H9 (cell line): ENCODE measurements around the gene RBMS3. TPM values are rescaled to one million over a fixed set of nuclear protein-coding genes. Genes with fewer than 3 reads are reported as not detected.

Experiments used
- DNase-seq: peaks from one replicate; pipeline ENCODE4 v3.0.0-alpha.2; 2017
- H2AFZ ChIP-seq: one replicate; pipeline ENCODE4 v1.6.1; 2013; ENCODE audit warnings: mild to moderate bottlenecking, low read length, control low read depth, moderate library complexity
- H2AK5ac ChIP-seq: 2 replicates; pipeline ENCODE4 v1.6.1; 2013; ENCODE audit warnings: low read length, control low read depth, mixed read lengths; ENCODE audit not compliant: insufficient read length
- H2BK120ac ChIP-seq: one replicate; pipeline ENCODE4 v1.6.1; 2013; ENCODE audit warnings: low read depth, mild to moderate bottlenecking, low read length, control low read depth, inconsistent platforms; ENCODE audit not compliant: poor library complexity, severe bottlenecking
- H2BK12ac ChIP-seq: 2 replicates; pipeline ENCODE4 v1.6.1; 2013; ENCODE audit warnings: low read length, control low read depth, mixed read lengths, low read depth; ENCODE audit not compliant: insufficient read length
- H2BK15ac ChIP-seq: 2 replicates; pipeline ENCODE4 v1.6.1; 2013; ENCODE audit warnings: low read depth, low read length, control low read depth
- H2BK20ac ChIP-seq: one replicate; pipeline ENCODE4 v1.6.1; 2013; ENCODE audit warnings: low read depth, mild to moderate bottlenecking, low read length, control low read depth, inconsistent platforms; ENCODE audit not compliant: poor library complexity, severe bottlenecking
- H2BK5ac ChIP-seq: 2 replicates; pipeline ENCODE4 v1.6.1; 2013; ENCODE audit warnings: low read length, control low read depth, mixed read lengths; ENCODE audit not compliant: insufficient read length
- H3K14ac ChIP-seq: 2 replicates; pipeline ENCODE4 v1.6.1; 2013; ENCODE audit warnings: low read length, control low read depth; ENCODE audit not compliant: insufficient read depth
- H3K18ac ChIP-seq: 2 replicates; pipeline ENCODE4 v1.6.1; 2013; ENCODE audit warnings: low read depth, mild to moderate bottlenecking, mixed read lengths, low read length, control low read depth; ENCODE audit not compliant: insufficient read length
- H3K23ac ChIP-seq: 2 replicates; pipeline ENCODE4 v1.6.1; 2013; ENCODE audit warnings: low read length, control low read depth, mixed read lengths, low read depth; ENCODE audit not compliant: insufficient read length
- H3K23me2 ChIP-seq: 2 replicates; pipeline ENCODE4 v1.6.1; 2013; ENCODE audit warnings: low read depth, mild to moderate bottlenecking, mixed read lengths, low read length, control low read depth; ENCODE audit not compliant: insufficient read length, poor library complexity, severe bottlenecking
- H3K27ac ChIP-seq: 2 replicates; pipeline ENCODE4 v1.5.1; 2013; ENCODE audit warnings: low read length, control low read depth, mixed read lengths, low read depth; ENCODE audit not compliant: insufficient read length
- H3K27me3 ChIP-seq: 2 replicates; pipeline ENCODE4 v1.6.1; 2013; ENCODE audit warnings: low read length, control low read depth, inconsistent platforms; ENCODE audit not compliant: insufficient read depth
- H3K4ac ChIP-seq: 2 replicates; pipeline ENCODE4 v1.6.1; 2013; ENCODE audit warnings: low read depth, mild to moderate bottlenecking, control low read depth, inconsistent platforms, low read length, moderate library complexity
- H3K4me1 ChIP-seq: 2 replicates; pipeline ENCODE4 v1.6.1; 2013; ENCODE audit warnings: low read length, control low read depth, inconsistent platforms; ENCODE audit not compliant: insufficient read depth
- H3K4me2 ChIP-seq: 2 replicates; pipeline ENCODE4 v1.6.1; 2013; ENCODE audit warnings: low read length, control low read depth, mixed read lengths; ENCODE audit not compliant: insufficient read length, insufficient read depth
- H3K56ac ChIP-seq: 2 replicates; pipeline ENCODE4 v1.6.1; 2013; ENCODE audit warnings: low read depth, mild to moderate bottlenecking, mixed read lengths, low read length, control low read depth; ENCODE audit not compliant: insufficient read length
- H3K79me1 ChIP-seq: 2 replicates; pipeline ENCODE4 v1.6.1; 2013; ENCODE audit warnings: low read depth, mild to moderate bottlenecking, moderate library complexity, low read length, control low read depth, inconsistent platforms; ENCODE audit not compliant: insufficient read depth, poor library complexity, severe bottlenecking
- H3K79me2 ChIP-seq: 2 replicates; pipeline ENCODE4 v1.6.1; 2013; ENCODE audit warnings: low read length, control low read depth, inconsistent platforms; ENCODE audit not compliant: insufficient read depth
- H3K9ac ChIP-seq: 2 replicates; pipeline ENCODE4 v1.6.1; 2013; ENCODE audit warnings: low read length, control low read depth, mixed read lengths; ENCODE audit not compliant: insufficient read length; ENCODE audit errors: extremely low read depth
- H3K9me3 ChIP-seq: one replicate; pipeline ENCODE4 v1.6.1; 2013; ENCODE audit warnings: low read depth, low read length, inconsistent platforms; ENCODE audit not compliant: control insufficient read depth
- H3T11ph ChIP-seq: one replicate; pipeline ENCODE4 v1.6.1; 2013; ENCODE audit warnings: mild to moderate bottlenecking, low read length, control low read depth, inconsistent platforms
- H4K20me1 ChIP-seq: one replicate; pipeline ENCODE4 v1.6.1; 2013; ENCODE audit not compliant: control insufficient read depth, insufficient read length, insufficient read depth
- H4K5ac ChIP-seq: 2 replicates; pipeline ENCODE4 v1.6.1; 2013; ENCODE audit warnings: low read depth, mild to moderate bottlenecking, mixed read lengths, low read length, control low read depth; ENCODE audit not compliant: insufficient read length
- H4K8ac ChIP-seq: replicated peaks from 2 replicates; pipeline ENCODE4 v1.6.1; 2013; ENCODE audit warnings: low read length, control low read depth, mixed read lengths, low read depth; ENCODE audit not compliant: insufficient read length
- H4K91ac ChIP-seq: 2 replicates; pipeline ENCODE4 v1.6.1; 2013; ENCODE audit warnings: low read depth, mild to moderate bottlenecking, moderate library complexity, mixed read lengths, low read length, control low read depth; ENCODE audit not compliant: insufficient read length
- H3K27ac Mint-ChIP-seq, 3 experiments: 2 replicates in 2 of 3; 3 replicates in 1 of 3; pipeline ENCODE4 v1.8.0; 2020 to 2021; ENCODE audit warnings: mixed read lengths in 3 of 3, mild to moderate bottlenecking in 1 of 3, moderate library complexity in 1 of 3
- H3K27me3 Mint-ChIP-seq: 2 replicates; pipeline ENCODE4 v1.8.0; 2021; ENCODE audit warnings: low read depth, mild to moderate bottlenecking, moderate library complexity, mixed read lengths
- H3K36me3 Mint-ChIP-seq, 3 experiments: 2 replicates in 2 of 3; 3 replicates in 1 of 3; pipeline ENCODE4 v1.8.0; 2020 to 2021; ENCODE audit warnings: low read depth in 3 of 3, mixed read lengths in 3 of 3; ENCODE audit not compliant: insufficient read depth in 1 of 3
- H3K4me1 Mint-ChIP-seq, 2 experiments: 2 replicates each; pipeline ENCODE4 v1.8.0; 2020; ENCODE audit warnings: mixed read lengths in 2 of 2
- H3K4me3 Mint-ChIP-seq, 2 experiments: 2 replicates in 1 of 2; 3 replicates in 1 of 2; pipeline ENCODE4 v1.8.0; 2020 to 2021; ENCODE audit warnings: mild to moderate bottlenecking in 2 of 2, mixed read lengths in 2 of 2, moderate library complexity in 1 of 2
- H3K9me3 Mint-ChIP-seq, 2 experiments: 2 replicates in 1 of 2; 3 replicates in 1 of 2; pipeline ENCODE4 v1.8.0; 2020; ENCODE audit warnings: mild to moderate bottlenecking in 2 of 2, mixed read lengths in 2 of 2, moderate library complexity in 1 of 2
- CTCF ChIP-seq: fragments of 200-600 bp; sonication (generic); conservative IDR thresholded peaks from 3 replicates; pipeline ENCODE4 v1.8.0; 2021; ENCODE audit warnings: antibody characterized with exemption, mild to moderate bottlenecking
- WGBS: extraction: QIAGEN DNeasy Blood & Tissue Kit; methylation state at CpG from one replicate; pipeline ENCODE4 v1.1.7; 2013; ENCODE audit warnings: missing lambda C conversion rate, low lambda C conversion rate, mixed read lengths; ENCODE audit not compliant: insufficient read length; ENCODE audit errors: extremely low coverage; 5-methylcytosine and 5-hydroxymethylcytosine counted together
- total RNA-seq: library from RNA; stranded (reverse); gene quantifications from 2 replicates; pipeline ENCODE4 v1.2.1, GENCODE V29; 2021

The RBMS3 gene
- total RNA-seq, 1 experiment from 2014 or later, result 8.1 TPM

GRCh38 chr3:29478611-29479010, 197.7 kb downstream of the RBMS3 start:
- H3K4me3 Mint-ChIP-seq, result no peak overlapping the region
- Histone ChIP-seq H4K5ac (no peak overlapping the region), H2BK20ac (no peak overlapping the region), H3K4me2 (no peak overlapping the region), H3K23me2 (no peaks in the 10 kb centered on the region), H2BK15ac (no peak overlapping the region), H2BK120ac (no peak overlapping the region), H3T11ph (no peak overlapping the region), H3K79me1 (no peaks in the 10 kb centered on the region), H3K79me2 (no peaks in the 10 kb centered on the region), H3K4ac (no peak overlapping the region), H3K9ac (no peak overlapping the region), H4K20me1 (no peaks in the 10 kb centered on the region), H3K9me3 (no peaks in the 10 kb centered on the region), H4K91ac (no peak overlapping the region), H3K18ac (no peak overlapping the region), H3K27me3 (no peaks in the 10 kb centered on the region), H3K4me1 (no peaks in the 10 kb centered on the region; the same call in 1 of the 2 replicates), H3K56ac (no peak overlapping the region), H2BK12ac (no peak overlapping the region), H3K23ac (no peak overlapping the region), H2BK5ac (no peak overlapping the region), H4K8ac (no peak overlapping the region), H3K27ac (no peak overlapping the region), H2AK5ac (no peak overlapping the region), H2AFZ (no peak overlapping the region), H3K14ac (no peak overlapping the region)
- no peak for TF ChIP-seq CTCF
- no peak for DNase-seq
- no peaks in the 10 kb centered on the region for H3K9me3 Mint-ChIP-seq
- H3K36me3 Mint-ChIP-seq, result no peaks in the 10 kb centered on the region; a peak in 1 of 7 replicates
- no CpG with 5 or more reads among the region's 3 CpGs for WGBS
- no peaks in the 10 kb centered on the region for H3K27me3 Mint-ChIP-seq
- H3K4me1 Mint-ChIP-seq, result peaks cover 28 to 32% of the 10 kb centered on the region in 2 experiments
- no peak overlapping the region for H3K27ac Mint-ChIP-seq
